ENCODE results near the gene ZNF563. TPM values are rescaled to one million over a fixed set of nuclear protein-coding genes. Genes with fewer than 3 reads are reported as not detected.

The ZNF563 gene
- total RNA-seq, 1 experiment from 2014 or later: 1.9 TPM

DNA sequence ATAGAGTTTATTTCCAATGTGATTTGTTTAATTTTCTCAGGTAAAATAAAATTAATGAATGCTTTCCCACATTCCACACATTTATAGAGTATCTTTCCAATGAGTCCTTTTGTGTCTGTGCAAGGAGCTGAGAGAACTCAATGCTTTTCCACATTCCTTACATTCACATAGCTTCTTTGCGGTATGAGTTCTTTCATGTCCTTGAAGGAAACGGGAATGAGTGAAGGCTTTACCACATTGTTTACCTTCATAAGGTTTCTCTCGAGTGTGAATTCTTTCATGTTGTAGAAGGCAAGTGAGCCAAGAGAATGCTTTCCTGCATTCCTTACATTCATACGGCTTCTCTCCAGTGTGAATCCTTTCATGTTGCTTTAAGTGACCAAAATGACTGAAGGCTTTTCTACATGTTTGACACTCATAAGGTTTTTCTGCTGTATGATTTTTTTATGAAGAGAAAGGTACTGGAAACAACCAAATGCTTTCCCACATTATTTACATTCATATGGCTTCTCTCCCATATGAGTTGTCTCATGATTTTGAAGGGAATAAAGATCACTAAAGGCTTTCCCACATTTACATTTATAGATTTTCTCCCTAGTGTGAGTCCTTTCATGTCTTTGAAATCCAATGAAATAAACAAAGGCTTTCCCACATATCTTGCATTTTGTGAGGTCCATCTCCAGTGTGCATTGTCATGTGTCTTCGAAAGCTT is 46.5 kb upstream of the ZNF563 start:
- no peak overlapping the region for H4K8ac ChIP-seq (replicated peaks; ENCODE audit: insufficient read length, low read depth, low read length)
- no peak overlapping the region for H3K4ac ChIP-seq (ENCODE audit: low read depth, low read length)
- no peak overlapping the region for H2AK5ac ChIP-seq (ENCODE audit: insufficient read length, low read length)
- H3K79me2 ChIP-seq (ENCODE audit: insufficient read depth, low read length): no peaks in the 10 kb centered on the region
- no peak overlapping the region for H3K23ac ChIP-seq (ENCODE audit: insufficient read length, low read depth, low read length)
- H3K79me1 ChIP-seq (ENCODE audit: insufficient read depth, low read depth, low read length, poor library complexity, severe bottlenecking): no peaks in the 10 kb centered on the region
- no peak overlapping the region for H3K18ac ChIP-seq (ENCODE audit: insufficient read length, low read depth, low read length)
- peaks cover 63 to 74% of the 10 kb centered on the region in 2 experiments for H3K9me3 Mint-ChIP-seq
- H3K9ac ChIP-seq (ENCODE audit: extremely low read depth, insufficient read length, low read length): no peak overlapping the region
- H2AFZ ChIP-seq (ENCODE audit: low read length): no peak overlapping the region
- H3T11ph ChIP-seq (ENCODE audit: low read length): no peak overlapping the region
- H2BK15ac ChIP-seq (ENCODE audit: low read depth, low read length): no peak overlapping the region
- H3K56ac ChIP-seq (ENCODE audit: insufficient read length, low read depth, low read length): no peak overlapping the region
- H3K23me2 ChIP-seq (ENCODE audit: insufficient read length, low read depth, low read length, poor library complexity, severe bottlenecking): no peaks in the 10 kb centered on the region
- no peak overlapping the region for H3K4me2 ChIP-seq (ENCODE audit: insufficient read depth, insufficient read length, low read length)
- no peak overlapping the region for H2BK12ac ChIP-seq (ENCODE audit: insufficient read length, low read depth, low read length)
- H3K4me3 Mint-ChIP-seq: no peak overlapping the region
- peaks cover 14 to 27% (median 24%) of the 10 kb centered on the region in 3 experiments for H3K36me3 Mint-ChIP-seq (ENCODE audit: insufficient read depth in 1 of 3, low read depth in 3 of 3)
- no peaks in the 10 kb centered on the region for H3K4me1 Mint-ChIP-seq
- H3K27ac Mint-ChIP-seq: no peak overlapping the region
- no peak overlapping the region for H2BK5ac ChIP-seq (ENCODE audit: insufficient read length, low read length)
- H3K27me3 ChIP-seq (ENCODE audit: insufficient read depth, low read length): no peaks in the 10 kb centered on the region
- WGBS (ENCODE audit: extremely low coverage, insufficient read length, low lambda C conversion rate): no CpG with 5 or more reads among the region's 5 CpGs
- peaks cover 2% of the 10 kb centered on the region; the same call in 1 of the 2 replicates for H3K27me3 Mint-ChIP-seq (ENCODE audit: low read depth)
- H2BK20ac ChIP-seq (ENCODE audit: low read depth, low read length, poor library complexity, severe bottlenecking): no peak overlapping the region
- no peak overlapping the region for H4K91ac ChIP-seq (ENCODE audit: insufficient read length, low read depth, low read length)
- no peak for DNase-seq
- TF ChIP-seq, protein P1, sequence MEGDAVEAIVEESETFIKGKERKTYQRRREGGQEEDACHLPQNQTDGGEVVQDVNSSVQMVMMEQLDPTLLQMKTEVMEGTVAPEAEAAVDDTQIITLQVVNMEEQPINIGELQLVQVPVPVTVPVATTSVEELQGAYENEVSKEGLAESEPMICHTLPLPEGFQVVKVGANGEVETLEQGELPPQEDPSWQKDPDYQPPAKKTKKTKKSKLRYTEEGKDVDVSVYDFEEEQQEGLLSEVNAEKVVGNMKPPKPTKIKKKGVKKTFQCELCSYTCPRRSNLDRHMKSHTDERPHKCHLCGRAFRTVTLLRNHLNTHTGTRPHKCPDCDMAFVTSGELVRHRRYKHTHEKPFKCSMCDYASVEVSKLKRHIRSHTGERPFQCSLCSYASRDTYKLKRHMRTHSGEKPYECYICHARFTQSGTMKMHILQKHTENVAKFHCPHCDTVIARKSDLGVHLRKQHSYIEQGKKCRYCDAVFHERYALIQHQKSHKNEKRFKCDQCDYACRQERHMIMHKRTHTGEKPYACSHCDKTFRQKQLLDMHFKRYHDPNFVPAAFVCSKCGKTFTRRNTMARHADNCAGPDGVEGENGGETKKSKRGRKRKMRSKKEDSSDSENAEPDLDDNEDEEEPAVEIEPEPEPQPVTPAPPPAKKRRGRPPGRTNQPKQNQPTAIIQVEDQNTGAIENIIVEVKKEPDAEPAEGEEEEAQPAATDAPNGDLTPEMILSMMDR (conservative IDR thresholded peaks at IDR 0.05): no peak
- H2BK120ac ChIP-seq (ENCODE audit: low read depth, low read length, poor library complexity, severe bottlenecking): no peak overlapping the region
- peaks cover 38% of the 10 kb centered on the region for H3K9me3 ChIP-seq (ENCODE audit: control insufficient read depth, low read depth, low read length)
- H3K27ac ChIP-seq (ENCODE audit: insufficient read length, low read depth, low read length): no peak overlapping the region
- H4K5ac ChIP-seq (ENCODE audit: insufficient read length, low read depth, low read length): no peak overlapping the region
- no peaks in the 10 kb centered on the region for H4K20me1 ChIP-seq (ENCODE audit: control insufficient read depth, insufficient read depth, insufficient read length)
- H3K14ac ChIP-seq (ENCODE audit: insufficient read depth, low read length): no peak overlapping the region
- H3K4me1 ChIP-seq (ENCODE audit: insufficient read depth, low read length): no peaks in the 10 kb centered on the region
